HL-60 (cell line): ENCODE data around the gene APOE.
"Not testable (repeated sequence)": the region's sequence is repeated elsewhere in the genome, so short reads cannot be mapped to it uniquely, and the experiment has no call there.

Experiments
- DNase-seq, 2 experiments: peaks; one replicate each; pipeline ENCODE4 v3.0.0-alpha.2; 2010 to 2020; ENCODE audit warnings: low read depth in 1 of 2, low spot score in 1 of 2
- H3K27ac ChIP-seq: fragments of 250-450 bp; sonication (Bioruptor Pico); replicated peaks from 2 replicates; pipeline ENCODE4 v1.5.1; 2020; ENCODE audit warnings: mild to moderate bottlenecking, moderate library complexity
- H3K27me3 ChIP-seq: fragments of 250-450 bp; sonication (Bioruptor Pico); 2 replicates; pipeline ENCODE4 v1.5.1; 2021; ENCODE audit warnings: mild to moderate bottlenecking, moderate library complexity; ENCODE audit not compliant: insufficient read depth, poor library complexity, severe bottlenecking
- H3K4me3 ChIP-seq: replicated peaks from 2 replicates; pipeline ENCODE4 v1.5.1; 2011; ENCODE audit warnings: mild to moderate bottlenecking, control low read depth, low read length; ENCODE audit not compliant: insufficient read depth
- CTCF ChIP-seq: IDR thresholded peaks from one replicate; pipeline ENCODE4 v1.5.1; 2011; ENCODE audit warnings: low read length, control low read depth, inconsistent platforms; ENCODE audit not compliant: insufficient read depth
- GABPA ChIP-seq: IDR thresholded peaks from 2 replicates; pipeline ENCODE4 v1.6.1; 2012; ENCODE audit warnings: low read depth
- POLR2AphosphoS5 ChIP-seq: IDR thresholded peaks from 2 replicates; pipeline ENCODE4 v1.6.1; 2012; ENCODE audit warnings: low read depth
- REST ChIP-seq: IDR thresholded peaks from 2 replicates; pipeline ENCODE4 v1.6.1; 2012; ENCODE audit warnings: low read depth; ENCODE audit not compliant: insufficient replicate concordance
- SPI1 ChIP-seq: IDR thresholded peaks from 2 replicates; pipeline ENCODE4 v1.6.1; 2012; ENCODE audit warnings: low read depth, mild to moderate bottlenecking, borderline replicate concordance

The APOE gene

GRCh38 chr19:44879309-44880065, 26.1 kb upstream of the APOE start:
- H3K27ac ChIP-seq: no peak overlapping the region

GRCh38 chr19:44882063-44882462, 23.5 kb upstream of the APOE start:
- Histone ChIP-seq H3K27me3 (no peaks in the 10 kb centered on the region), H3K4me3 (no peak overlapping the region), H3K27ac (no peak overlapping the region)
- TF ChIP-seq POLR2AphosphoS5: no peak
- TF ChIP-seq REST: no peak
- TF ChIP-seq GABPA: no peak
- no peak for TF ChIP-seq CTCF
- TF ChIP-seq SPI1: no peak
- DNase-seq: no peak

More at GRCh38 chr19:44879309-44880065, 26.1 kb upstream of the APOE start:
- H3K4me3 ChIP-seq: no peak overlapping the region
- TF ChIP-seq GABPA (no peak), SPI1 (no peak), POLR2AphosphoS5 (no peak), REST (no peak), CTCF (no peak)
- H3K27me3 ChIP-seq: no peaks in the 10 kb centered on the region
- DNase-seq: no peak

- H3K27me3 ChIP-seq, DNase-seq, H3K4me3 ChIP-seq, H3K27ac ChIP-seq: not testable (repeated sequence)
Measured at GRCh38 chr19:44882619-44883397, 22.8 kb upstream of the APOE start.

GRCh38 chr19:44883922-44884321, 21.7 kb upstream of the APOE start:
- no peak overlapping the region for H3K4me3 ChIP-seq
- H3K27ac ChIP-seq: no peak overlapping the region
- no peaks in the 10 kb centered on the region for H3K27me3 ChIP-seq
- DNase-seq: no peak
- TF ChIP-seq SPI1 (no peak), POLR2AphosphoS5 (no peak), REST (no peak), CTCF (no peak), GABPA (no peak)
